Duodenal mucosa (tissue), 2 donors: ENCODE results near the gene CHMP3.
A peak's percentile ranks its signal among the peaks of the same experiment; 100 is the strongest.

ENCODE experiments used
- H3K27ac ChIP-seq: one replicate; pipeline ENCODE4 v1.7.0; 2013; ENCODE audit warnings: low read depth, low read length
- H3K27me3 ChIP-seq, 2 donors: one replicate each; pipeline ENCODE4 v1.7.0; 2013; ENCODE audit warnings: low read length in 2 of 2, control low read depth in 1 of 2; ENCODE audit not compliant: insufficient read depth in 2 of 2, control insufficient read depth in 1 of 2
- H3K36me3 ChIP-seq, 2 donors: one replicate each; pipeline ENCODE4 v1.7.0; 2013; ENCODE audit warnings: low read length in 2 of 2, control low read depth in 1 of 2; ENCODE audit not compliant: insufficient read depth in 2 of 2, control insufficient read depth in 1 of 2
- H3K4me1 ChIP-seq, 2 donors: one replicate each; pipeline ENCODE4 v1.7.0; 2013; ENCODE audit warnings: low read length in 2 of 2, control low read depth in 1 of 2; ENCODE audit not compliant: insufficient read depth in 2 of 2, control insufficient read depth in 1 of 2
- H3K4me3 ChIP-seq, 2 donors: one replicate each; pipeline ENCODE4 v1.7.0; 2013; ENCODE audit warnings: low read length in 2 of 2, low read depth in 1 of 2
- H3K9ac ChIP-seq, 2 donors: one replicate each; pipeline ENCODE4 v1.7.0; 2013; ENCODE audit warnings: low read length in 2 of 2, low read depth in 1 of 2
- H3K9me3 ChIP-seq, 2 donors: one replicate each; pipeline ENCODE4 v1.7.0; 2013; ENCODE audit warnings: low read length in 2 of 2, control low read depth in 1 of 2; ENCODE audit not compliant: control insufficient read depth in 1 of 2

The CHMP3 gene

DNA sequence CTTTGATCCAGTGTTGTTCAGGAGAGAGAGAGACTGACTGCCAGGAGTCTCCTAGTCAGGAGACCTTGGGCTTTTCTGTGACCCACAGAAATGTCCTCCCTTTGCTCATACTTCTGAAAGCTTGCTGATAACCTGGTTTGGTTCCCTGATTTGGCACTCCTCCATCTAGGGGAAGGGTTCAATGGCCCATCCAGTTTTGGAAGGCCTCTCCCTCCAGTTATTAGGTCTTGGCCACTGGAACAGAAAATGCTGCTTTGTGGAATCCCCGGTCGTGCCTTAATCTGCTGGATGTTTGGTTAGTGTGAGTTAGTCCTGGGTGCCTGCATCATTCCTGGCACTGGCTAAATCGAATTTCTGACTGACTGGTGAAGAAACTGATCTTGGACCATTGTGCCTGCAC lies 86.3 kb downstream of the CHMP3 start:
- H3K4me3 ChIP-seq: no peak overlapping the region
- H3K4me1 ChIP-seq: no peaks in the 10 kb centered on the region
- peaks cover 48 to 94% of the 10 kb centered on the region in 2 donors for H3K36me3 ChIP-seq
- no peak overlapping the region for H3K27ac ChIP-seq
- no peak overlapping the region for H3K9ac ChIP-seq
- H3K9me3 ChIP-seq: no peaks in the 10 kb centered on the region
- H3K27me3 ChIP-seq: no peaks in the 10 kb centered on the region

DNA sequence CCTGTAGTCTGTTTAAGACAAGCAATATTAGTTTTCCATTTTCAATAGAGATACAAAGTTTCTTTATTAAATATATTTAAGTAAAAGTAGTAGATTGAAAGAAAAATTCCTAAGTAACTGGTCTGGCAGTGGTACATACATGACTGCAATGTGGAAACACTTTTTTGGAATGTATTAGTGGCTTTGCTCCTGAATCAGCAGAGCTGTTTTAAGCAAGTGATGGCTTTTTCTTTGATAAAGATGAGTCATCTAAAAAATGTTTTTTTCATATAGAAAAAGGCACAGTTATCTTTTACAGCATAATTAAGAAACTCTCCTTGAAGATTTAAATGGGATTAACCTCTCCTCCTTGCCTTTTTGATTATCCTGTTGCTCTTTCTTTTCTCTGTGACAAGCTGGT lies 87.2 kb downstream of the CHMP3 start:
- H3K4me3 ChIP-seq: no peak overlapping the region
- H3K27ac ChIP-seq: no peak overlapping the region
- peaks cover 46 to 90% of the 10 kb centered on the region in 2 donors for H3K36me3 ChIP-seq
- no peak overlapping the region for H3K9ac ChIP-seq
- H3K9me3 ChIP-seq: no peaks in the 10 kb centered on the region
- no peaks in the 10 kb centered on the region for H3K27me3 ChIP-seq
- no peaks in the 10 kb centered on the region for H3K4me1 ChIP-seq

DNA sequence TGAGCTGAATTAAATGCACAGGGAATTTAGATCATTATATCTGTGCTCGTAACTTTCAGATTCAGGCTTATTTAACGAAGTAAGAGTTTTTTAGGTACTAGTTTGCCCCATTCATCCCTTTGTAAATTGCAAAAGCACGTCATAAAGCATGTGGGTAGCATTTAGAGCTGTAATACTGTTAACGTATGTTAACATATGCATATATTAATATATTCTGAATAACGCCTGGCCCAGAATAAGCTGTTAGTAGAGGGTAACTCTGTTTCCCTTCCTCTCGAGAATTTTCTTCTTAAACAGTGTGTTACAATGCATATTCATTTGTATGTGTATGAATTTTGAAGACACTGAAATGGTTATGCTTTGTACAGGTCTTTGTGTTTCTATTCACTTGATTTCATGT lies 91.6 kb downstream of the CHMP3 start:
- Histone ChIP-seq H3K9me3 (no peaks in the 10 kb centered on the region), H3K27ac (no peak overlapping the region), H3K9ac (no peak overlapping the region), H3K4me3 (no peak overlapping the region), H3K4me1 (no peaks in the 10 kb centered on the region), H3K36me3 (peaks cover 51 to 84% of the 10 kb centered on the region in 2 donors), H3K27me3 (no peaks in the 10 kb centered on the region)

DNA sequence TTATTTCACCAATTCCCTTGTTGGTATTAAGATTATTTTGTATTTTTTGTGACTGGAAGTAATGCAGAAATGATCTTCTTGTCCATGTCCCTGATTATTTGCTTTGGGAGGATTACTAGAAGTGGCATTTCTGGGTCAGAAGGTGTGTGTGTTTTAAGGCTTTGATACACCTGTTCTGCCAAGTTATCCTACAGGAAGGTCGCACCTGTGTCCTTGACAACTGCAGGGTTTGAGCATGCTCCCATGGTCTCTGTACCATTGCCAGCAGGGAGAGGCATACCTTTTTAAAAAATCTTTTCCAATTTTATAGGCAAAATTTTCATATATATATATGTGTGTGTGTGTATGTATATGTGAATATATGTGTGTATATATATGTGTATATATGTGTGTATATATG lies 92.4 kb downstream of the CHMP3 start:
- H3K27ac ChIP-seq: no peak overlapping the region
- H3K4me1 ChIP-seq: no peaks in the 10 kb centered on the region
- no peak overlapping the region for H3K9ac ChIP-seq
- H3K9me3 ChIP-seq: no peaks in the 10 kb centered on the region
- peaks cover 51 to 84% of the 10 kb centered on the region in 2 donors for H3K36me3 ChIP-seq
- H3K27me3 ChIP-seq: no peaks in the 10 kb centered on the region
- no peak overlapping the region for H3K4me3 ChIP-seq

DNA sequence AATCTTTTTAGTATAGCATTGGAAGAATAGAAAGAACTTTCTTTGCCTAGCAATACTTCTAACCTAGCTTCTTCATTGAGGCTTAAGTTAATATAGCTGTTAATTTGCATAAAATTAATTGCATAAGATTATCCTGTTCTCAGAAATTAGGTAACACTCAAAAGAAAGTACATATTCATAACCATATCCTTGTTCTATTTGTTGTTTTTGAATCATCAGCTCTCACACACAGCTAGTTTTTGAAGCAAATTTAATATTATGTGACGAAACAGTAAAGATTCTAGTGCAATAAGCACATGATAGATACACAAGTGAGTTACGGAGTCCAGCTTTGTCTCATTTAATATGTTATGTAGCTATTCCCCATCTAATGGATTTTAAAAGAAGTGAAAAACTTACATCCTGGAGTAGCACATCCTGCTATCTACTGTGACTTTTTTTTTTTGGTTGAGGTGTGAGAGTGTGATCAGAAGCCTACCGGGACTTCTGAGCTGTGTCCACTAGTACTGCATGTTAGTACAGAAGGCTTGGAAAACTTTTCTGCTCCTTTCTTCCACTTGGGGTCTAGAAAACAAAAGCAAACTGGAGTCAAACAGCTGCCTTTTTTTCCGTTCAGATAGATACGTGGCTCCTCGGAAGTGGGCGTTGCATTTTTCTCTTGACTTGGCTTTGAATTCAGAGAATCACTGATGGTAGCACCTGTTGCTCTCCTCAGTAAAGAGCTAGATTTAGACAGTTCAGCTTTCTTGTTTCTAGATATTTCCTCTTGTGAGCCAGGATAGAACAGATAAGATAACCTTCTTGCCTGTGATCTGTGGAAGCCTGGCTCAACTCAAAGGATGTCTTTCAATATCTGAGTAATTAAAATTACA lies 94.8 kb downstream of the CHMP3 start:
- no peak overlapping the region for H3K27ac ChIP-seq
- no peak overlapping the region for H3K4me3 ChIP-seq
- no peaks in the 10 kb centered on the region for H3K4me1 ChIP-seq
- no peaks in the 10 kb centered on the region for H3K9me3 ChIP-seq
- H3K36me3 ChIP-seq: peaks cover 55 to 86% of the 10 kb centered on the region in 2 donors
- H3K9ac ChIP-seq: no peak overlapping the region
- H3K27me3 ChIP-seq: no peaks in the 10 kb centered on the region

DNA sequence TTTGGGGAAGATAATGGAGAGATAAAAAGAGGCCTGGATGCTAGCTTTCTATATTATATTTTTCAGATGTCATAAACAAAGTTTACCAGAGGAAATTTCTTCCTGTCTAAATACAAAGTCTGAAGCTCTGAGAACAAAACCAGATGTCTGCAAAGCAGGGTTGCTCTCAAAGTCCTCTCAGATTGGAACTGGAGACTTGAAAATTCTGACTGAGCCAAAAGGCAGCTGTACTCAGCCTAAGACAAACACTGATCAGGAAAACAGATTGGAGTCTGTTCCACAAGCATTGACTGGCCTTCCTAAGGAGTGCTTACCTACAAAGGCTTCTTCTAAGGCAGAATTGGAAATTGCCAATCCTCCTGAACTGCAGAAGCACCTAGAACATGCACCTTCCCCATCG lies 96.9 kb downstream of the CHMP3 start:
- H3K27me3 ChIP-seq: no peaks in the 10 kb centered on the region
- H3K36me3 ChIP-seq: peaks cover 61 to 87% of the 10 kb centered on the region in 2 donors
- H3K9ac ChIP-seq: no peak overlapping the region
- no peaks in the 10 kb centered on the region for H3K9me3 ChIP-seq
- no peak overlapping the region for H3K27ac ChIP-seq
- no peak overlapping the region for H3K4me3 ChIP-seq
- no peaks in the 10 kb centered on the region for H3K4me1 ChIP-seq

DNA sequence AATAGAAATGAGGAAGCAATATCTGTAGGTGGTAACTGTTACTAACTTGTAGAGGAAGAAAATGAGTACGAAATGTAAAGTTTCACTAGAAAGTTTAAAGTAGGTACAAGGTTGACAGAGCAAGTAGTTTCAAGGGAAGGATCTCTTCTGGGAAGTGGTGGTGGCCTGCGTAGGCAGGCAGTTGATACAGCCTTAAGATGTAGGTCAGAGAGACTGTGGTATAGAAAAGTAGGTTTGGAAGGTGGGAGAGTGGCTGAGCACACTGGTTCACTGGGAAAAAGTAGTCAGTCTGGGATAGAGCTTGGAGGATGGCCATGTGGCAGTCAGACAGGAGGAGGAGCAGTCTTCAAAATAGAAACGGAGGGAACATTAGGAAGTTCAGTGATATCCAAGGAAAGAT lies 98.6 kb downstream of the CHMP3 start:
- no peaks in the 10 kb centered on the region for H3K9me3 ChIP-seq
- no peak overlapping the region for H3K9ac ChIP-seq
- H3K4me3 ChIP-seq: no peak overlapping the region
- H3K27me3 ChIP-seq: no peaks in the 10 kb centered on the region
- peaks cover 0 to 4% of the 10 kb centered on the region in 2 donors for H3K4me1 ChIP-seq
- H3K36me3 ChIP-seq: peaks cover 68 to 89% of the 10 kb centered on the region in 2 donors
- H3K27ac ChIP-seq: no peak overlapping the region

DNA sequence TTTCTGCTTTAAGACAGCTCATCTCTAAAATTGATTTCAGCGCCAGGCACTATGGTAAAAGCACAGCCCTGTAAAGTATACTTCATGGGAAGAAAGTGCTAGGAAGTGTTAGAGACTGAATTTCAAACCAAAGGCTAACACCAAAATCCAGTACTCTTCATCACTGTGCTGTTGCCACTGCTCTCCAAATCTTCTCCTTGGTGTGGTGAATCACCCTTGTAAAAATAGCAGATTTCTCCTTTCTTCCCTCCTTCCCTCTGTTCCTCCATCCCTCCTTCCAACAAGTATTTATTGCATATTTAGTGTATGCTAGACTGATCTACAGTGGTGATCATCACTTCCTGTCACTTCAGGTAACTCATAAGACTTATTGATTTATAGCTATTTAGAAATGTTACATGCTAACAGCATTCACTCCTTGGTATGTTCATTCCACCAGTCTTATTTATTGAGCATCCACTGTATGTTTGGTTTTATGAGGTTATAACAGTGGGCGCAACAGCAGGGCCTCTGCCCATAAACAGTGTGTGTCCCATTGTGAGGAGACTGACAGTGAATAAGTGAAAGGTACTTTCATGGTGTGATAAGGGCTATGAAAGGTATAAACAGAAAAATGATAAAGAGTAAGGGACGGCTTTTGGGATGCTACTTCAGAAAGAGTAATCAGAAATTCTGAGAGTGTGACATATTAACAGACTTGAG lies 102.0 kb downstream of the CHMP3 start:
- Histone ChIP-seq H3K27me3 (no peaks in the 10 kb centered on the region), H3K27ac (no peak overlapping the region), H3K4me1 (peaks cover 0 to 4% of the 10 kb centered on the region in 2 donors), H3K9ac (no peak overlapping the region), H3K36me3 (peaks cover 59 to 93% of the 10 kb centered on the region in 2 donors), H3K4me3 (no peak overlapping the region), H3K9me3 (no peaks in the 10 kb centered on the region)

DNA sequence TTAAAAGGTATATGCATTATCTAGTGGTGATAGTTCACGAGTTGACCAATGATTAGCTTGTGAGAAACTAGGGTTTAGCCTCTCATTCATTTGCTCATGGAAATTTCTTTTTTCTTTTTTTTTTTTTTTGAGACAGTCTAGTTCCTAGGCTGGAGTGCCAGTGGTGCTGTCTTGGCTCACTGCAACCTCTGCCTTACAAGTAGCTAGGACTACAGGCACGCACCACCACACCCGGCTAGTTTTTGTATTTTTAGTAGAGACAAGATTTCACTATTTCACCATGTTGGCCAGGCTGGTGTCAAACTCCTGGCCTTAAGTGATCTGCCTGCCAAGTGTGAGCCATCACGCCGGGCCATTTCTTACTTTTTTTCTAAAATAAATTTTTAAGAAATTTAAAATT lies 108.1 kb downstream of the CHMP3 start:
- Histone ChIP-seq H3K27me3 (no peaks in the 10 kb centered on the region), H3K9me3 (no peaks in the 10 kb centered on the region), H3K4me1 (peaks cover 8 to 24% of the 10 kb centered on the region in 2 donors), H3K4me3 (no peak overlapping the region), H3K36me3 (peaks cover 35 to 68% of the 10 kb centered on the region in 2 donors), H3K9ac (no peak overlapping the region), H3K27ac (no peak overlapping the region)

DNA sequence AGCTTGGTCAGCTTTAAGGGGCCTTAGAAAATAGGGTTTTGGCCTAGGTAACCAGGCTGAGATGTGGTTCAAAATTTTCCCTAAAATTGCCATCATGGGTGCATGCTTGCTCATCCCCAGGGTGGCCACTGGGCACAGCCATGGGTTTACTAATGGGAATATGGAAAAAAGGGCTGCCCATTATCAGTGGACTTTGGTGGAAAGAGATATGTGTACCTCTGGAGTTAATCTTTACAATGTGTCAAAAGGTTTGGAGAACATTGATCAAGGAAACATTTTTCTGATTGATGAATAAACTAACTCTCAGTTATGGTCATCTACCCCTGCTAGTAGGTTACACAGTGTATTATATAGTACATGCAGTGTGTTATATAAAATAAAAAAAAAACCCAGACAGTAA lies 109.0 kb downstream of the CHMP3 start:
- Histone ChIP-seq H3K36me3 (peaks cover 38 to 70% of the 10 kb centered on the region in 2 donors), H3K9ac (no peak overlapping the region), H3K9me3 (no peaks in the 10 kb centered on the region), H3K27me3 (no peaks in the 10 kb centered on the region), H3K4me1 (peaks cover 8 to 22% of the 10 kb centered on the region in 2 donors), H3K27ac (no peak overlapping the region), H3K4me3 (peak overlapping the region in 1 of 2 donors; percentile 13)
